ENCODE measurements around the gene KDM7A.

DNA sequence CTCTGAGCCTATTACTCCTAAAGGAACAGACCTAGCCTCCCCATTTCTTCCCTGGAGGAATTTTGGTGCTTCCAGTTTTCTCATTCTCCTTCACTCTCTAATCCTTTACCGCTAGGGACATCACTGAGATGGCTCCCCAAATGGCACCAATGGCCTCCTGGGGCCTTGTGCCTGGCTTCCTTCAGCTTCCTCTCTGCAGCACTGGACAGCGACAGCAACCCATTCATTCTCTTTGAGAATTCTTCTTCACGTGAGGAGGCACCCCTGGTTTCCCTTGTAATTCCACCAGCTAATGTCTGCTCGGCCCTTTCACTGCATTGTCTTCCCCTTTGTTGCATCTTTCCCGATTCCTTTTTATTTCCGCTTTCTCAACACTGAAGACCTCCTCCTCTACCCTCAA lies 24.6 kb upstream of the KDM7A start:
- TF ChIP-seq POLR2A (IDR thresholded peaks at IDR 0.05) (no peak), EP300 (IDR thresholded peaks at IDR 0.05) (no peak)
- TF ChIP-seq, protein P1, sequence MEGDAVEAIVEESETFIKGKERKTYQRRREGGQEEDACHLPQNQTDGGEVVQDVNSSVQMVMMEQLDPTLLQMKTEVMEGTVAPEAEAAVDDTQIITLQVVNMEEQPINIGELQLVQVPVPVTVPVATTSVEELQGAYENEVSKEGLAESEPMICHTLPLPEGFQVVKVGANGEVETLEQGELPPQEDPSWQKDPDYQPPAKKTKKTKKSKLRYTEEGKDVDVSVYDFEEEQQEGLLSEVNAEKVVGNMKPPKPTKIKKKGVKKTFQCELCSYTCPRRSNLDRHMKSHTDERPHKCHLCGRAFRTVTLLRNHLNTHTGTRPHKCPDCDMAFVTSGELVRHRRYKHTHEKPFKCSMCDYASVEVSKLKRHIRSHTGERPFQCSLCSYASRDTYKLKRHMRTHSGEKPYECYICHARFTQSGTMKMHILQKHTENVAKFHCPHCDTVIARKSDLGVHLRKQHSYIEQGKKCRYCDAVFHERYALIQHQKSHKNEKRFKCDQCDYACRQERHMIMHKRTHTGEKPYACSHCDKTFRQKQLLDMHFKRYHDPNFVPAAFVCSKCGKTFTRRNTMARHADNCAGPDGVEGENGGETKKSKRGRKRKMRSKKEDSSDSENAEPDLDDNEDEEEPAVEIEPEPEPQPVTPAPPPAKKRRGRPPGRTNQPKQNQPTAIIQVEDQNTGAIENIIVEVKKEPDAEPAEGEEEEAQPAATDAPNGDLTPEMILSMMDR (IDR thresholded peaks at IDR 0.05) = no peak

Measured in tibial nerve (tissue), 4 donors.